GM23338 (cell line): Measurements from ENCODE around the gene CEACAM16.

Source experiments
- CREB1 ChIP-seq: fragments of 250-450 bp; sonication (Bioruptor Pico); IDR thresholded peaks from 2 replicates; pipeline ENCODE4 v1.5.0; 2020; ENCODE audit warnings: low read depth, mild to moderate bottlenecking, moderate library complexity
- CTCF ChIP-seq, 2 experiments: fragments of 200-600 bp in 1 of 2; sonication (generic) in 1 of 2; conservative IDR thresholded peaks; 2 replicates each; pipeline versions ENCODE4 v1.5.1 to v1.6.1; 2016 to 2017; ENCODE audit warnings: antibody characterized with exemption in 2 of 2, low read depth in 2 of 2, mild to moderate bottlenecking in 2 of 2, moderate library complexity in 1 of 2
- EZH2 ChIP-seq: fragments of 200-600 bp; sonication (generic); IDR thresholded peaks from one replicate; pipeline ENCODE4 v1.8.0; 2017; ENCODE audit warnings: antibody characterized with exemption, mild to moderate bottlenecking, low read depth; ENCODE audit not compliant: unreplicated experiment
- EZH2phosphoT487 ChIP-seq: fragments of 200-600 bp; sonication (generic); IDR thresholded peaks from one replicate; pipeline ENCODE4 v1.8.1; 2018; ENCODE audit warnings: antibody characterized with exemption; ENCODE audit not compliant: unreplicated experiment
- JUNB ChIP-seq: IDR thresholded peaks from one replicate; pipeline ENCODE4 v1.6.1; 2016; ENCODE audit warnings: antibody characterized with exemption; ENCODE audit not compliant: unreplicated experiment
- POLR2AphosphoS5 ChIP-seq: IDR thresholded peaks from 2 replicates; pipeline ENCODE4 v1.6.1; 2016; ENCODE audit warnings: antibody characterized with exemption, low read depth
- REST ChIP-seq: IDR thresholded peaks from one replicate; pipeline ENCODE4 v1.6.1; 2018; ENCODE audit warnings: antibody characterized with exemption; ENCODE audit not compliant: unreplicated experiment
- STAT1 ChIP-seq: IDR thresholded peaks from one replicate; pipeline ENCODE4 v1.6.1; 2016; ENCODE audit warnings: antibody characterized with exemption; ENCODE audit not compliant: unreplicated experiment
- ZNF114 ChIP-seq: fragments of 250-450 bp; sonication (Bioruptor Pico); IDR thresholded peaks from 2 replicates; pipeline ENCODE4 v1.5.0; 2020; ENCODE audit warnings: mild to moderate bottlenecking, moderate library complexity

- TF ChIP-seq CTCF (conservative IDR thresholded peaks at IDR 0.05; ENCODE audit: low read depth in 2 of 2) (no peak), EZH2phosphoT487 (no peak), EZH2 (peak; percentile 17), JUNB (no peak), POLR2AphosphoS5 (no peak), ZNF114 (CRISPR knock-in tag) (no peak), STAT1 (no peak), CREB1 (CRISPR knock-in tag) (no peak), REST (no peak)
These were observed 47.1 kb downstream of the CEACAM16 start for GRCh38 chr19:44745887-44746600.
